Measurements from ENCODE around the gene C1QTNF3.

The C1QTNF3 gene

GRCh38 chr5:34026089-34026761 is 16.8 kb downstream of the C1QTNF3 start (continued):
- TF ChIP-seq ZNF449 (tag by site-specific recombination; IDR thresholded peaks at IDR 0.05) (no peak), ZNF26 (tag by site-specific recombination; IDR thresholded peaks at IDR 0.05) (no peak), ZNF416 (tag by site-specific recombination; IDR thresholded peaks at IDR 0.05) (no peak)

- no peak overlapping the region for H3K27ac ChIP-seq (ENCODE audit: extremely low read depth, low read depth, low read length)
- CTCF ChIA-PET: interaction anchor here (0.7 to 1.0 kb wide), 2 partner anchors 11 to 53 kb away, joined by 3 to 5 read pairs; no protein-coding TSS in a partner anchor
- no peak overlapping the region for H3K4me3 ChIP-seq (ENCODE audit: low read depth, low read length)
- POLR2A ChIA-PET: interaction anchor here (1.9 kb wide), 1 partner anchor 14 kb away, joined by 4 read pairs; the partner anchor contains the start of gene AMACR
- no peaks in the 10 kb centered on the region for H3K9me3 ChIP-seq (ENCODE audit: control insufficient read depth, insufficient read depth, low read depth, low read length)
- TF ChIP-seq ZNF48 (tag by site-specific recombination; IDR thresholded peaks at IDR 0.05): no peak
- no peak for TF ChIP-seq ZNF23 (tag by site-specific recombination; IDR thresholded peaks at IDR 0.05; ENCODE audit: borderline replicate concordance)
- TF ChIP-seq ZNF398 (tag by site-specific recombination; IDR thresholded peaks at IDR 0.05): no peak
- TF ChIP-seq HIC1 (tag by site-specific recombination; IDR thresholded peaks at IDR 0.05): no peak
- no peak for TF ChIP-seq ZNF391 (tag by site-specific recombination; IDR thresholded peaks at IDR 0.05; ENCODE audit: borderline replicate concordance, low read depth)
- TF ChIP-seq ZNF529 (tag by site-specific recombination; IDR thresholded peaks at IDR 0.05; ENCODE audit: insufficient replicate concordance): no peak
- TF ChIP-seq ZBTB11 (tag by site-specific recombination; conservative IDR thresholded peaks at IDR 0.05; ENCODE audit: low read depth): no peak
- TF ChIP-seq ZBTB48 (tag by site-specific recombination; IDR thresholded peaks at IDR 0.05): no peak
- TF ChIP-seq ZNF423 (tag by site-specific recombination; IDR thresholded peaks at IDR 0.05): no peak
- TF ChIP-seq ZNF660 (tag by site-specific recombination; IDR thresholded peaks at IDR 0.05): no peak
- no peak for TF ChIP-seq ZNF513 (tag by site-specific recombination; IDR thresholded peaks at IDR 0.05)
- TF ChIP-seq ZNF239 (tag by site-specific recombination; IDR thresholded peaks at IDR 0.05): no peak
- H3K36me3 ChIP-seq (ENCODE audit: control insufficient read depth in 2 of 2, insufficient read depth in 1 of 2, low read length in 2 of 2): no peaks in the 10 kb centered on the region
- no peaks in the 10 kb centered on the region for H3K4me1 ChIP-seq (ENCODE audit: control insufficient read depth, insufficient read depth, low read length)
These were observed 20.8 kb downstream of the C1QTNF3 start for GRCh38 chr5:34022121-34022705.
